Measurements from ENCODE around the gene CCDC167. TPM values are rescaled to one million over a fixed set of nuclear protein-coding genes. Genes with fewer than 3 reads are reported as not detected.

Gene CCDC167
- total RNA-seq, 4 donors from 2014 or later, result 8.7 to 47.6 (median 18.5) TPM; not detected in 1

GRCh38 chr6:37524025-37524969 is 24.6 kb upstream of the CCDC167 start:
- H3K9me3 ChIP-seq, result no peaks in the 10 kb centered on the region
- no peaks in the 10 kb centered on the region for H3K27me3 ChIP-seq
- H3K27ac ChIP-seq, result no peak overlapping the region
- TF ChIP-seq CTCF (IDR thresholded peaks at IDR 0.05) (no peak), POLR2A (IDR thresholded peaks at IDR 0.05) (no peak)
- H3K4me1 ChIP-seq, result no peaks in the 10 kb centered on the region
- intact Hi-C loops (cut with DNase I; ENCODE audit: low total_unique reads), result no loop called here
- no peak for DNase-seq
- no peaks in the 10 kb centered on the region for H3K36me3 ChIP-seq
- H3K4me3 ChIP-seq, result no peak overlapping the region

- Histone ChIP-seq H3K36me3 (no peaks in the 10 kb centered on the region), H3K9me3 (no peaks in the 10 kb centered on the region), H3K27ac (no peak overlapping the region), H3K4me3 (no peak overlapping the region), H3K27me3 (no peaks in the 10 kb centered on the region), H3K4me1 (no peaks in the 10 kb centered on the region)
- no peak for TF ChIP-seq POLR2A (IDR thresholded peaks at IDR 0.05)
- intact Hi-C loops (cut with DNase I; ENCODE audit: low total_unique reads), result no loop called here
- DNase-seq, result no peak
These were observed 23.7 kb upstream of the CCDC167 start for GRCh38 chr6:37523412-37523811.

GRCh38 chr6:37522836-37523235 is 23.1 kb upstream of the CCDC167 start:
- H3K9me3 ChIP-seq, result no peaks in the 10 kb centered on the region
- H3K27ac ChIP-seq, result no peak overlapping the region
- intact Hi-C loops (cut with DNase I; ENCODE audit: low total_unique reads), result no loop called here
- H3K4me1 ChIP-seq, result no peaks in the 10 kb centered on the region
- H3K27me3 ChIP-seq, result no peaks in the 10 kb centered on the region
- H3K4me3 ChIP-seq, result no peak overlapping the region
- no peak for DNase-seq
- H3K36me3 ChIP-seq, result no peaks in the 10 kb centered on the region
- TF ChIP-seq POLR2A (IDR thresholded peaks at IDR 0.05), result no peak
- TF ChIP-seq CTCF (IDR thresholded peaks at IDR 0.05), result no peak

- Histone ChIP-seq H3K27ac (no peak overlapping the region), H3K9me3 (no peaks in the 10 kb centered on the region), H3K4me3 (no peak overlapping the region), H3K27me3 (no peaks in the 10 kb centered on the region), H3K36me3 (no peaks in the 10 kb centered on the region), H3K4me1 (no peaks in the 10 kb centered on the region)
- TF ChIP-seq POLR2A (IDR thresholded peaks at IDR 0.05) (no peak), CTCF (IDR thresholded peaks at IDR 0.05) (no peak)
- intact Hi-C loops (cut with DNase I; ENCODE audit: low total_unique reads), result no loop called here
- no peak for DNase-seq
These were observed 22.0 kb upstream of the CCDC167 start for GRCh38 chr6:37521674-37522073.

- H3K27me3 ChIP-seq, result no peaks in the 10 kb centered on the region
- no peaks in the 10 kb centered on the region for H3K4me1 ChIP-seq
- no peak overlapping the region for H3K27ac ChIP-seq
- intact Hi-C loops (cut with DNase I; ENCODE audit: low total_unique reads), result no loop called here
- no peaks in the 10 kb centered on the region for H3K36me3 ChIP-seq
- H3K9me3 ChIP-seq, result no peaks in the 10 kb centered on the region
- DNase-seq, result no peak
- no peak for TF ChIP-seq POLR2A (IDR thresholded peaks at IDR 0.05)
- TF ChIP-seq CTCF (IDR thresholded peaks at IDR 0.05), result no peak
- H3K4me3 ChIP-seq, result no peak overlapping the region
These were observed 21.2 kb upstream of the CCDC167 start for GRCh38 chr6:37520926-37521325.

Data from uterus (tissue), 4 donors.